GM12878 (cell line): Measurements from ENCODE around the gene USP5. TPM values are rescaled to one million over a fixed set of nuclear protein-coding genes. Genes with fewer than 3 reads are reported as not detected.

Experiments used
- BACH1 ChIP-seq: fragments of 450-650 bp; IDR thresholded peaks from 2 replicates; pipeline ENCODE4 v1.6.1; 2017; ENCODE audit warnings: mild to moderate bottlenecking, borderline replicate concordance
- BHLHE40 ChIP-seq, 2 experiments: fragments of 450-650 bp in 1 of 2; IDR thresholded peaks; 2 replicates each; pipeline ENCODE4 v1.6.1; 2011 to 2017; ENCODE audit warnings: low read depth in 2 of 2, borderline replicate concordance in 1 of 2, improper control_type of control experiment in 1 of 2, low read length in 1 of 2, mild to moderate bottlenecking in 1 of 2
- ESRRA ChIP-seq: IDR thresholded peaks from 2 replicates; pipeline ENCODE4 v1.6.1; 2012; ENCODE audit warnings: mild to moderate bottlenecking, low read length, improper control_type of control experiment
- HDAC6 ChIP-seq: fragments of 200-600 bp; sonication (generic); IDR thresholded peaks from one replicate; pipeline ENCODE4 v1.8.0; 2017; ENCODE audit warnings: antibody characterized with exemption; ENCODE audit not compliant: unreplicated experiment
- POLR2AphosphoS5 ChIP-seq: IDR thresholded peaks from 2 replicates; pipeline ENCODE4 v1.6.1; 2011; ENCODE audit warnings: mild to moderate bottlenecking, low read length, inconsistent platforms
- POU2F2 ChIP-seq: IDR thresholded peaks from 3 replicates; pipeline ENCODE4 v1.6.1; 2011; ENCODE audit warnings: low read depth, mild to moderate bottlenecking, low read length, borderline replicate concordance
- SIN3A ChIP-seq: IDR thresholded peaks from 2 replicates; pipeline ENCODE4 v1.6.1; 2012; ENCODE audit warnings: low read depth, low read length, improper control_type of control experiment
- SP1 ChIP-seq: IDR thresholded peaks from one replicate; pipeline ENCODE4 v1.6.1; 2011; ENCODE audit warnings: low read depth, low read length
- TBL1XR1 ChIP-seq: IDR thresholded peaks from 2 replicates; pipeline ENCODE4 v1.6.1; 2012; ENCODE audit warnings: low read depth, low read length, improper control_type of control experiment
- ZNF207 ChIP-seq: fragments of 450-650 bp; IDR thresholded peaks from 2 replicates; pipeline ENCODE4 v1.6.1; 2014; ENCODE audit warnings: antibody characterized with exemption, mild to moderate bottlenecking, borderline replicate concordance
- polyA plus RNA-seq, 11 experiments: library from polyadenylated mRNA; depleted of rRNA in 4 of 11; unstranded in 6 of 11; stranded (reverse) in 5 of 11; fragments of >200 nt; fragmentation: Nextera tagmentation in 4 of 11; fragmentation: Illumina TruSeq in 1 of 11; extraction: Ambion mirVana in 4 of 11; extraction: Trizol in 1 of 11; gene quantifications; 1 replicate in 1 of 11; 2 replicates in 10 of 11; pipeline versions ENCODE4 v1.2.1 to v1.2.3, GENCODE V29; 2011 to 2016; ENCODE audit warnings: inconsistent platforms in 2 of 11, missing spikeins in 2 of 11, low read depth in 1 of 11
- total RNA-seq, 4 experiments: library from RNA; depleted of rRNA in 3 of 4; stranded (reverse); fragments of >200 nt in 3 of 4; fragmentation: Illumina TruSeq in 1 of 4; extraction: Trizol in 1 of 4; gene quantifications; 2 replicates each; pipeline versions ENCODE4 v1.2.1 to v1.2.3, GENCODE V29; 2013 to 2021
- TF ChIP-seq, protein P1 (sequence below): IDR thresholded peaks from 2 replicates; pipeline ENCODE4 v1.6.1; 2012; ENCODE audit warnings: improper control_type of control experiment, low read depth, low read length; ENCODE audit not compliant: insufficient replicate concordance
- TF ChIP-seq, protein P2 (sequence below): fragments of 450-650 bp; IDR thresholded peaks from 2 replicates; pipeline ENCODE4 v1.6.1; 2017; ENCODE audit warnings: antibody characterized with exemption, mild to moderate bottlenecking, moderate library complexity
- TF ChIP-seq, protein P3 (sequence below): IDR thresholded peaks from 2 replicates; pipeline ENCODE4 v1.6.1; 2011; ENCODE audit warnings: borderline replicate concordance, low read depth, mild to moderate bottlenecking, moderate library complexity, low read length; ENCODE audit not compliant: insufficient read depth, poor library complexity, severe bottlenecking
- TF ChIP-seq, protein P4 (sequence below): IDR thresholded peaks from 2 replicates; pipeline ENCODE4 v1.6.1; 2011; ENCODE audit warnings: low read depth, low read length, improper control_type of control experiment, borderline replicate concordance
- TF ChIP-seq, protein P5 (sequence below), 3 experiments: IDR thresholded peaks in 2 of 3; conservative IDR thresholded peaks in 1 of 3; 2 replicates each; pipeline ENCODE4 v1.5.1; 2011; ENCODE audit warnings: low read depth in 3 of 3, low read length in 3 of 3, mild to moderate bottlenecking in 3 of 3, control low read depth in 2 of 3, moderate library complexity in 2 of 3, inconsistent platforms in 1 of 3, mixed read lengths in 1 of 3; ENCODE audit not compliant: control insufficient read depth in 2 of 3, insufficient read depth in 1 of 3; ENCODE audit errors: extremely low read depth in 1 of 3

The USP5 gene
- total and polyA plus RNA-seq, 10 of the 15 experiments (the other 5 are each of a cell fraction or from before 2014, with no cell fraction given): 2.5 to 124 (median 74.6) TPM

DNA sequence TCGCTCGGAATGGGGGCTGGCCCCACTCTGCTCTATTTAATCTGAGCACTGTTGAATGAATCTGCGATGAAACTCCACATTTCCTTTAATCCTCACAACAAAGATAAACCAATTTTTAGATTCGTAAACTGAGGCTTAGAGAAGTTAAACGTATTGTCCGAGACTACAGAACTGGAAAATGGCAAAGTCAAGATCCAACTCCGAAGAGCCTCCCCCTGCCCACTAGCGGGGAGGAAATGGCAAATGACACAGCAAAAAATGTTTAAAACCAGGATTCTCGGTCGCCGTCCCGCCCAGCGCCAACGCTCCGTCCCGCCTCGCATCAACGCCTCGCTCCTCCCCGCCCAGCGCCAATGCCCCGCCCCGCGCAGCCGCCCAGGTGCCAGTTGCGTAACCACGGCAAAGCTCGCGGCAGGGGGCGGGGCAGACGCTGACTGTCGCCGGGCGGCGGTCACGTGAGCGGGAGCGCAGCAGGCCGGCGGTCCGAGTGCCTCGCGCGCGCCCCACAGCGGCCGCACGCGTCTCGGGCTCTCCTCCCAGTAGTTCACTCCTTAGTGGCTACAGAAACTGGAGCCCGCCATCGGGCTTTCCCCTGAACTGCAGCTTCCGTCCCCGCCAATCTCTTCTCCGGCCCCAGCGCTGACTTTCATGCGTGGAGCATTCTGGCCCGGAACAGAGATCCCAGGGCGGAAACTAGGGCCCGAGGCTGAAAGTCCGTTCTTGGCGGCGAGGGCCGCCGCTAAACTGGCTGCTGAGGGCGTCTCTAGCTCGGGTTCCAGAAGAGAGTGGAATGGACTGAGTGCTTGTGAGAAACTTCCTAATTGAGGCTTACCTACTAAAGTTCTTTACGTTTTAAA lies 39.1 kb downstream of the USP5 start (continued):
- TF ChIP-seq, protein P1, sequence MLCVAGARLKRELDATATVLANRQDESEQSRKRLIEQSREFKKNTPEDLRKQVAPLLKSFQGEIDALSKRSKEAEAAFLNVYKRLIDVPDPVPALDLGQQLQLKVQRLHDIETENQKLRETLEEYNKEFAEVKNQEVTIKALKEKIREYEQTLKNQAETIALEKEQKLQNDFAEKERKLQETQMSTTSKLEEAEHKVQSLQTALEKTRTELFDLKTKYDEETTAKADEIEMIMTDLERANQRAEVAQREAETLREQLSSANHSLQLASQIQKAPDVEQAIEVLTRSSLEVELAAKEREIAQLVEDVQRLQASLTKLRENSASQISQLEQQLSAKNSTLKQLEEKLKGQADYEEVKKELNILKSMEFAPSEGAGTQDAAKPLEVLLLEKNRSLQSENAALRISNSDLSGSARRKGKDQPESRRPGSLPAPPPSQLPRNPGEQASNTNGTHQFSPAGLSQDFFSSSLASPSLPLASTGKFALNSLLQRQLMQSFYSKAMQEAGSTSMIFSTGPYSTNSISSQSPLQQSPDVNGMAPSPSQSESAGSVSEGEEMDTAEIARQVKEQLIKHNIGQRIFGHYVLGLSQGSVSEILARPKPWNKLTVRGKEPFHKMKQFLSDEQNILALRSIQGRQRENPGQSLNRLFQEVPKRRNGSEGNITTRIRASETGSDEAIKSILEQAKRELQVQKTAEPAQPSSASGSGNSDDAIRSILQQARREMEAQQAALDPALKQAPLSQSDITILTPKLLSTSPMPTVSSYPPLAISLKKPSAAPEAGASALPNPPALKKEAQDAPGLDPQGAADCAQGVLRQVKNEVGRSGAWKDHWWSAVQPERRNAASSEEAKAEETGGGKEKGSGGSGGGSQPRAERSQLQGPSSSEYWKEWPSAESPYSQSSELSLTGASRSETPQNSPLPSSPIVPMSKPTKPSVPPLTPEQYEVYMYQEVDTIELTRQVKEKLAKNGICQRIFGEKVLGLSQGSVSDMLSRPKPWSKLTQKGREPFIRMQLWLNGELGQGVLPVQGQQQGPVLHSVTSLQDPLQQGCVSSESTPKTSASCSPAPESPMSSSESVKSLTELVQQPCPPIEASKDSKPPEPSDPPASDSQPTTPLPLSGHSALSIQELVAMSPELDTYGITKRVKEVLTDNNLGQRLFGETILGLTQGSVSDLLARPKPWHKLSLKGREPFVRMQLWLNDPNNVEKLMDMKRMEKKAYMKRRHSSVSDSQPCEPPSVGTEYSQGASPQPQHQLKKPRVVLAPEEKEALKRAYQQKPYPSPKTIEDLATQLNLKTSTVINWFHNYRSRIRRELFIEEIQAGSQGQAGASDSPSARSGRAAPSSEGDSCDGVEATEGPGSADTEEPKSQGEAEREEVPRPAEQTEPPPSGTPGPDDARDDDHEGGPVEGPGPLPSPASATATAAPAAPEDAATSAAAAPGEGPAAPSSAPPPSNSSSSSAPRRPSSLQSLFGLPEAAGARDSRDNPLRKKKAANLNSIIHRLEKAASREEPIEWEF: no peak
- TF ChIP-seq SIN3A (0 out of 2 replicates have a peak, but pooled peaks have one; percentile 43), BHLHE40 (IDR thresholded peaks at IDR 0.05; ENCODE audit: borderline replicate concordance in 1 of 2, low read depth in 2 of 2, low read length in 1 of 2) (peak; percentile 99 to 100), SP1 (peak; percentile 65), BACH1 (peak; percentile 95), TBL1XR1 (0 out of 2 replicates have a peak, but pooled peaks have one; percentile 49), ESRRA (no peak), ZNF207 (peak; percentile 68), HDAC6 (no peak), POU2F2 (peak; percentile 47; the same call in 1 of the 3 replicates), POLR2AphosphoS5 (peak; percentile 84)
- TF ChIP-seq, protein P2, sequence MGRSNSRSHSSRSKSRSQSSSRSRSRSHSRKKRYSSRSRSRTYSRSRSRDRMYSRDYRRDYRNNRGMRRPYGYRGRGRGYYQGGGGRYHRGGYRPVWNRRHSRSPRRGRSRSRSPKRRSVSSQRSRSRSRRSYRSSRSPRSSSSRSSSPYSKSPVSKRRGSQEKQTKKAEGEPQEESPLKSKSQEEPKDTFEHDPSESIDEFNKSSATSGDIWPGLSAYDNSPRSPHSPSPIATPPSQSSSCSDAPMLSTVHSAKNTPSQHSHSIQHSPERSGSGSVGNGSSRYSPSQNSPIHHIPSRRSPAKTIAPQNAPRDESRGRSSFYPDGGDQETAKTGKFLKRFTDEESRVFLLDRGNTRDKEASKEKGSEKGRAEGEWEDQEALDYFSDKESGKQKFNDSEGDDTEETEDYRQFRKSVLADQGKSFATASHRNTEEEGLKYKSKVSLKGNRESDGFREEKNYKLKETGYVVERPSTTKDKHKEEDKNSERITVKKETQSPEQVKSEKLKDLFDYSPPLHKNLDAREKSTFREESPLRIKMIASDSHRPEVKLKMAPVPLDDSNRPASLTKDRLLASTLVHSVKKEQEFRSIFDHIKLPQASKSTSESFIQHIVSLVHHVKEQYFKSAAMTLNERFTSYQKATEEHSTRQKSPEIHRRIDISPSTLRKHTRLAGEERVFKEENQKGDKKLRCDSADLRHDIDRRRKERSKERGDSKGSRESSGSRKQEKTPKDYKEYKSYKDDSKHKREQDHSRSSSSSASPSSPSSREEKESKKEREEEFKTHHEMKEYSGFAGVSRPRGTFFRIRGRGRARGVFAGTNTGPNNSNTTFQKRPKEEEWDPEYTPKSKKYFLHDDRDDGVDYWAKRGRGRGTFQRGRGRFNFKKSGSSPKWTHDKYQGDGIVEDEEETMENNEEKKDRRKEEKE: peak; percentile 56; the same call in 1 of the 2 replicates
- TF ChIP-seq, protein P3, sequence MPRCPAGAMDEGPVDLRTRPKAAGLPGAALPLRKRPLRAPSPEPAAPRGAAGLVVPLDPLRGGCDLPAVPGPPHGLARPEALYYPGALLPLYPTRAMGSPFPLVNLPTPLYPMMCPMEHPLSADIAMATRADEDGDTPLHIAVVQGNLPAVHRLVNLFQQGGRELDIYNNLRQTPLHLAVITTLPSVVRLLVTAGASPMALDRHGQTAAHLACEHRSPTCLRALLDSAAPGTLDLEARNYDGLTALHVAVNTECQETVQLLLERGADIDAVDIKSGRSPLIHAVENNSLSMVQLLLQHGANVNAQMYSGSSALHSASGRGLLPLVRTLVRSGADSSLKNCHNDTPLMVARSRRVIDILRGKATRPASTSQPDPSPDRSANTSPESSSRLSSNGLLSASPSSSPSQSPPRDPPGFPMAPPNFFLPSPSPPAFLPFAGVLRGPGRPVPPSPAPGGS: peak; percentile 48
- TF ChIP-seq, protein P4, sequence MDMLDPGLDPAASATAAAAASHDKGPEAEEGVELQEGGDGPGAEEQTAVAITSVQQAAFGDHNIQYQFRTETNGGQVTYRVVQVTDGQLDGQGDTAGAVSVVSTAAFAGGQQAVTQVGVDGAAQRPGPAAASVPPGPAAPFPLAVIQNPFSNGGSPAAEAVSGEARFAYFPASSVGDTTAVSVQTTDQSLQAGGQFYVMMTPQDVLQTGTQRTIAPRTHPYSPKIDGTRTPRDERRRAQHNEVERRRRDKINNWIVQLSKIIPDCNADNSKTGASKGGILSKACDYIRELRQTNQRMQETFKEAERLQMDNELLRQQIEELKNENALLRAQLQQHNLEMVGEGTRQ: peak; percentile 89
- TF ChIP-seq, protein P5, sequence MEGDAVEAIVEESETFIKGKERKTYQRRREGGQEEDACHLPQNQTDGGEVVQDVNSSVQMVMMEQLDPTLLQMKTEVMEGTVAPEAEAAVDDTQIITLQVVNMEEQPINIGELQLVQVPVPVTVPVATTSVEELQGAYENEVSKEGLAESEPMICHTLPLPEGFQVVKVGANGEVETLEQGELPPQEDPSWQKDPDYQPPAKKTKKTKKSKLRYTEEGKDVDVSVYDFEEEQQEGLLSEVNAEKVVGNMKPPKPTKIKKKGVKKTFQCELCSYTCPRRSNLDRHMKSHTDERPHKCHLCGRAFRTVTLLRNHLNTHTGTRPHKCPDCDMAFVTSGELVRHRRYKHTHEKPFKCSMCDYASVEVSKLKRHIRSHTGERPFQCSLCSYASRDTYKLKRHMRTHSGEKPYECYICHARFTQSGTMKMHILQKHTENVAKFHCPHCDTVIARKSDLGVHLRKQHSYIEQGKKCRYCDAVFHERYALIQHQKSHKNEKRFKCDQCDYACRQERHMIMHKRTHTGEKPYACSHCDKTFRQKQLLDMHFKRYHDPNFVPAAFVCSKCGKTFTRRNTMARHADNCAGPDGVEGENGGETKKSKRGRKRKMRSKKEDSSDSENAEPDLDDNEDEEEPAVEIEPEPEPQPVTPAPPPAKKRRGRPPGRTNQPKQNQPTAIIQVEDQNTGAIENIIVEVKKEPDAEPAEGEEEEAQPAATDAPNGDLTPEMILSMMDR (IDR thresholded peaks at IDR 0.05 in 2 of 3, conservative IDR thresholded peaks at IDR 0.05 in 1 of 3; ENCODE audit: control insufficient read depth in 2 of 3, extremely low read depth in 1 of 3, insufficient read depth in 1 of 3, low read depth in 3 of 3, low read length in 3 of 3): peak; percentile 71 to 96 (median 80); a peak in 5 of 6 replicates
